HUES48 (cell line): Measurements from ENCODE around the gene SLX9.

ENCODE experiments used
- H3K27ac ChIP-seq: one replicate; pipeline ENCODE4 v1.7.0; 2013; ENCODE audit warnings: low read depth, low read length, inconsistent platforms
- H3K27me3 ChIP-seq: 2 replicates; pipeline ENCODE4 v1.6.1; 2013; ENCODE audit warnings: mild to moderate bottlenecking, low read length; ENCODE audit not compliant: control insufficient read depth, insufficient read depth
- H3K36me3 ChIP-seq: 2 replicates; pipeline ENCODE4 v1.6.1; 2013; ENCODE audit warnings: low read length; ENCODE audit not compliant: control insufficient read depth, insufficient read depth
- H3K4me1 ChIP-seq: 2 replicates; pipeline ENCODE4 v1.6.1; 2013; ENCODE audit warnings: mild to moderate bottlenecking, low read length; ENCODE audit not compliant: control insufficient read depth, insufficient read depth
- H3K4me3 ChIP-seq: 2 replicates; pipeline ENCODE4 v1.5.1; 2013; ENCODE audit warnings: mild to moderate bottlenecking, low read depth, low read length
- H3K9ac ChIP-seq: 2 replicates; pipeline ENCODE4 v1.6.1; 2013; ENCODE audit warnings: mild to moderate bottlenecking, low read depth, low read length, moderate library complexity
- H3K9me3 ChIP-seq: 2 replicates; pipeline ENCODE4 v1.6.1; 2013; ENCODE audit warnings: low read length; ENCODE audit not compliant: control insufficient read depth, insufficient read depth

Gene SLX9

DNA sequence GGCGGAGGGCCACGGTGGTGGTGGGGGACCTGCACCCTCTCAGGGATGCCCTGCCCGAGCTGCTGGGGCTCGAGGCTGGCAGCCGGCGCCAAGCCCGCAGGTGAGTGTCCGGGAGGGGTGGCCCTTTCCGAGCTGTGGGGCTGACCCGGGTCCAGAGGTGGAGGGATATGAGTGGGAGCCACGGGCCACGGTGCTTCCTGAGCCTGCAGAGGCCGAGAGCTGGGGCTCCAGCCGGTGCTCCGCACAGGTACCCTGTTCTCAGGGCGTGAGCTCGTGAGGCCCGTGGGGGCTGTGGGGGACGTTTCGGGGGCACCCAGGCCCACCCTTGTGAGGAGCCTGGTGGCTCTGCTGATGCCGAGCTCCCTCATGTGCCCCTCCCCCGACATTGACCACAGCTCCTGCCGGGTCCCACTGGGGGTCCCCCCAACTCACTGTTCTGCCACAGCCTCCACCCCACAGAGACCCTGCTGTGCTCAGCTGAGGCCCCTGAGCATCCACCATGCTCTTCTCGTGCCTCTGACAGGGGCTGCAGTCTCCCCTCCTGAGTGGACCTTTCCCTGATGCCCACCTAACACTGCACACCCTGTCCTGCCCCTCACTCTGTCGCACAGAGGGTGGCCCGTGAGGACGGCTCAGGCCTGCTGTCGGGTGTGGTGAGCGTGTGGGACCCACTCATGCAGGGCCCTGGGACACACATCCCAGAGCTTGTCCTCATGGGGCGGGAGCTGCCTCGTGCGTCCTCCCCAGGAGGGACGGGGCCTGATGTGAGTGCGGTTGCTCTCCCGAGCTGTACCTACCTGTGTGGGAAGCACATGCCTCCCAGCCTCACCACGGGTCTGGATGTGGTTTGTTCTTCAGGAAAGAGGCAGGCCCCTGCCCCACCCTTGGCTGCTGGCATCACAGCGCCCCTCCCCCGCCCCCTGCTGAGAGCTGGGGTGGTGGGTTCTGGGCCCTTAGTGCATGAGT, 27.5 kb downstream of the SLX9 start:
- no peaks in the 10 kb centered on the region; the same call in 1 of the 2 replicates for H3K4me1 ChIP-seq
- peaks cover 42% of the 10 kb centered on the region for H3K36me3 ChIP-seq
- no peak overlapping the region for H3K9ac ChIP-seq
- H3K9me3 ChIP-seq, result no peaks in the 10 kb centered on the region
- H3K27me3 ChIP-seq, result no peaks in the 10 kb centered on the region
- H3K4me3 ChIP-seq, result no peak overlapping the region
- no peak overlapping the region for H3K27ac ChIP-seq

DNA sequence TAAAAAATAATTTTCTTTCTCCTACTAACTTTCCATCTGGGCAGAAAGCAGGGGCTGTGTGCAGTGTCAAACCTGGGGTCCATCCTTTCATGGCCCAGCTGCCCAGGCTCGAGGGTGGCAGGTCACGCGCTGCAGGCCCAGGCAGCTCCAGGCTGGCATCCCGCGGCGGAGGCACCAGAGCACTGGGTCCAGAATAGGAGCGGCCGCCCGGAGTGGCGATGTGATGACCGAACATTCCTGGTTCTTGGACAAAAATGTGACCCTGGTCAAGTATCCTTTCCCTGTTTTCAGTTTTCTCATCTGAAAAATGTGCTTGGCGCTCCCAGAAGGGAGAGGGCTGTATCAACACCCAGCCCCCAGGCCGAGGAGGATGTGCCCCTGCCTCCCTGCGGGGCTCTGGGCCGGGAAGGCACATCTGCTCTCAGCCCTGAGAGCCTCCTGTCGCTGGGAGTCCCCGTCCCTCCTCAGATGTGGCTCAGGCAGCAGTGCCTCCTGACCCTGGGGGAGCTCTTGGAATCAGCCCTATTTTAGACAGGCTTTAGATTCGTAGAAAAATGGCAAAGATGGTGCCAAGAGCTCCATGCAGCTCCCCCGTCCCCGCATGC, 29.3 kb downstream of the SLX9 start:
- no peak overlapping the region for H3K27ac ChIP-seq
- no peak overlapping the region for H3K4me3 ChIP-seq
- no peaks in the 10 kb centered on the region for H3K27me3 ChIP-seq
- no peaks in the 10 kb centered on the region for H3K9me3 ChIP-seq
- peaks cover 43% of the 10 kb centered on the region for H3K36me3 ChIP-seq
- no peaks in the 10 kb centered on the region; the same call in 1 of the 2 replicates for H3K4me1 ChIP-seq
- H3K9ac ChIP-seq, result no peak overlapping the region

DNA sequence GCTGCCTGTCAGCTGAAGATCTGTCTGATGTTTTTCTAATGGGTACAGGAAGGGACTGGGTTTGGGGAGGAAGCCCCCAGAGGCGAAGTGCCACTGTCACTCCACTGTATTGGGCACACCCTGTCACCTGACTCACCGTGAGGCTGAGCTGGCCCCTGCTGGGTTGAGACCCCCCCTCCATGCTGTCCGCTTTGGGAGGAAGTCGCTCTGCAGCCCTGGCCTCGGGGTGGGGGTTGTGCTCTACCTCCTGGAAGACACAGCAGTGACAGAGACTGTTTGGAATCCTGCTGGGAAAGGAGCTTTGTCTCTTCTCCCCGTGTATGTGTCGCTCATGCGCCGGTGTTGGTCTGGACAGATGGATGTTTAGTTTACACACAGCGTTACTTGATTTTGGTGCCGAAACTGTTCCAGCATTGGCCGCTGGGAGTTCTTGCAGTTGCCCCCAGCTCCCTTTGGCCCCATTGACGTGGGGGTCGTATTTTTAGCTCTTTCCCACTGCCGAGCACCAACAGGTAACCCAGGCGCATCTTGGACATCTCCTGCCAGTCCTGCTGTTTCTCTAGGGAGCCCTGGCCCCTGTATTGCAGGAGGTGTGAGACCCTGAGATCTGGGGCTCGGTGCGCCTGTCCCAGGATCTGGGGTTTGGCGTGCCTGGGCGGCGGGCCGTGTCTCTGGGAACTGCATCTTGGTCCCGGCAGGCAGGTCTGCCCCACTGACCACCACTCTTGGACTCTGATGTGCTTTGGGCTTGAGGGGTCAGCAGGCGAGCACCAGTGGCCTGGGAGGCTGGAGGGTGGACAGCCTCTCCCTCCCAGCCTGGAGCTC, 30.3 kb downstream of the SLX9 start:
- H3K36me3 ChIP-seq, result peaks cover 53% of the 10 kb centered on the region
- H3K4me3 ChIP-seq, result no peak overlapping the region
- no peak overlapping the region for H3K9ac ChIP-seq
- H3K4me1 ChIP-seq, result no peaks in the 10 kb centered on the region; the same call in 1 of the 2 replicates
- H3K9me3 ChIP-seq, result no peaks in the 10 kb centered on the region
- peak overlapping the region; percentile 6 for H3K27ac ChIP-seq
- H3K27me3 ChIP-seq, result no peaks in the 10 kb centered on the region

DNA sequence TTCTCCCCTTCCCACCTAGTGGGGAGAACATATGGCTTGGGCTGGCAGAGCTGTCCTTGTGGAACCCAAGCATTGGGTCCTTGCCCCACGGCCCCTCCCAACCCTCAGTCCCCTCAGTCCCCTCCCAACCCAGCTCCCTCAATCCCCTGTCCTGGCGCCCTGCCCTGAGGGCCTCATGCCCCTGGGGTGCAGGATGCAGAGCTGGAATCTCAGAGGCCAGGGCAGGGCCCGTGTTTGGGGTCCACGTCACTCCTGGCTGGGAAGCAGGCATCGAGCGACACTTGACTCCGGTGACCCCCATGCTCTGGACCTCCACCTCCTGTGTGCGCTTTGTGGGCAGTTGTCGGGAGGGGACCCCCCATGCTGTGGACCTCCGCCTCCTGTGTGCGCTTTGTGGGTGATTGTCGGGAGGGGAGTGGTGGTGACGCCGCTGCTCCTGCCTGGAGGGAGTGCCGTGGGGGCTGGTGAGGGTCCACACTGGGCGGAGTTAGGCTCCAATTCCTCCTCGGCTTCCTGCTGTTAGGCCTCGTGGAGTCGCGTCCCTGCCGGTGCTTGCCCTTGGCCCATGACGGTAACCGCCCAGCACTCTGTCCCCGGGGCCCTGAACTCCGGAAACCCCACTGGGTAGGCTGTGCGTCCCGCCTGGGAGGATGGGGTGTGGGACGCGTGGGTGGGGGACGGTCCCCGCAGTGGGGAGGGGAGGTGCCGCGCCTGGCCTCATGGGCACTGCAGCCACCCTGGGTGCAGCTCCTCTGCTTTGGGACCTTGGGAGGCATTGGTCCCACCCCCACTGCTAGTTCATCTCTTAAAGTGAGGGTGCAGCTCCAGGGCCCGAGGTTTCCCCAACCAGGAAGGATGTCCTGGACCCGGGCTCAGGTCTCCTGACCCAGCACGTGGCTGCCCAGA, 31.2 kb downstream of the SLX9 start:
- no peak overlapping the region; the same call in 1 of the 2 replicates for H3K9ac ChIP-seq
- H3K36me3 ChIP-seq, result peaks cover 53% of the 10 kb centered on the region
- H3K9me3 ChIP-seq, result no peaks in the 10 kb centered on the region
- no peaks in the 10 kb centered on the region; the same call in 1 of the 2 replicates for H3K4me1 ChIP-seq
- H3K27me3 ChIP-seq, result no peaks in the 10 kb centered on the region
- H3K27ac ChIP-seq, result no peak overlapping the region
- H3K4me3 ChIP-seq, result no peak overlapping the region

- H3K27me3 ChIP-seq, result no peaks in the 10 kb centered on the region
- peak overlapping the region; percentile 20 for H3K27ac ChIP-seq
- no peaks in the 10 kb centered on the region; the same call in 1 of the 2 replicates for H3K4me1 ChIP-seq
- no peaks in the 10 kb centered on the region for H3K9me3 ChIP-seq
- peaks cover 51% of the 10 kb centered on the region for H3K36me3 ChIP-seq
- H3K4me3 ChIP-seq, result no peak overlapping the region
- no peak overlapping the region for H3K9ac ChIP-seq
Measured at GRCh38 chr21:44971672-44971995, 31.8 kb downstream of the SLX9 start.

DNA sequence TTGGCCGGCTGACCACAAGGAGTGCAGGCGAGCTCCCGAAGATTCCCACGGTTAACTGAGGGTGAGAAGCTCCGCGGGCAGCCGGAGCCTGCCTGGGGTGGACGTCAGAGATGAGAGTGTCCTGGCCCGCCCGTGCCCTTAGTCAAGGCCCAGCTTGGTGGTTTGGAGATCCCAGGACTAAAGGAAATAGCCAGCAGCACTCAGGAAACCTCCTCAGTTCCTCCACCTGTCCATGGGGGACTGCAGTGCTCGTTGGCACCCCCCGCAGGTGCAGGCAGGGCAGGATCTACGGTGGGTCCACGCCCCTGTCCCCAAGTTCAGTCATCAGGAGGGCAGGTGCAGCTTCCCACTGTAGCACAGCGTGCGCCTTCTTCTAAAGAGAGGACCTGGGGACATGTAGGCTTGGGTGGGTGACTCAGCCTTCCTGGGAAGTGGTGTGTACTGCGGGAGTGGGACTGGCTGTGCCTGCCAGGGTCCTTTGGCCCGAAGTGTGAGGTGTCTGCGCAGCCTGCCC, 32.5 kb downstream of the SLX9 start:
- H3K9me3 ChIP-seq, result no peaks in the 10 kb centered on the region
- H3K36me3 ChIP-seq, result peaks cover 52% of the 10 kb centered on the region
- no peaks in the 10 kb centered on the region; the same call in 1 of the 2 replicates for H3K4me1 ChIP-seq
- H3K4me3 ChIP-seq, result no peak overlapping the region
- H3K9ac ChIP-seq, result no peak overlapping the region
- H3K27me3 ChIP-seq, result no peaks in the 10 kb centered on the region
- peak overlapping the region; percentile 20 for H3K27ac ChIP-seq

GRCh38 chr21:44972821-44973220, 33.0 kb downstream of the SLX9 start:
- no peak overlapping the region for H3K9ac ChIP-seq

DNA sequence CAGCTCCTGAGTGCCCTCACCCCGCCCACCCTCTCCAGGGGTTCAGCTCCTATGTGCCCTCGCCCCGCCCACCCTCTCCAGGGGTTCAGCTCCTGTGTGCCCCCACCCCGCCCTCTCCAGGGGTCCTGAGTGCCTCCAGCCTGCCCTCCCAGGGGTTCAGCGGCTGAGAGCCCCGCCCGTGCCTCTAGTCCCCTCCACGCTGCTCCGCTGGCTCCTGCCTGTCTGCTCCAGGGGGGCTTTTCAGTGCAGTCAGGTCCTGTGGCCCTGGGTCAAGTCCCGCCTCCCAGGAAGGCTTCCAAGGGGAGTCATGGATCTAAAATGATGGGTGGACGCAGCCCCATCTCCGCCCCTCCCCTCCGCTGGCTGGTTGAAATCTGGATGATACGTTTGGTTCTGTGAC, 33.8 kb downstream of the SLX9 start:
- H3K27ac ChIP-seq, result no peak overlapping the region
- H3K9ac ChIP-seq, result no peak overlapping the region
- H3K4me1 ChIP-seq, result no peaks in the 10 kb centered on the region; the same call in 1 of the 2 replicates
- no peaks in the 10 kb centered on the region for H3K27me3 ChIP-seq
- H3K4me3 ChIP-seq, result no peak overlapping the region
- H3K36me3 ChIP-seq, result peaks cover 43% of the 10 kb centered on the region
- no peaks in the 10 kb centered on the region for H3K9me3 ChIP-seq

More at GRCh38 chr21:44972821-44973220, 33.0 kb downstream of the SLX9 start:
- no peak overlapping the region for H3K4me3 ChIP-seq
- H3K9me3 ChIP-seq, result no peaks in the 10 kb centered on the region
- H3K27ac ChIP-seq, result no peak overlapping the region
- no peaks in the 10 kb centered on the region for H3K27me3 ChIP-seq
- peaks cover 48% of the 10 kb centered on the region for H3K36me3 ChIP-seq
- no peaks in the 10 kb centered on the region; the same call in 1 of the 2 replicates for H3K4me1 ChIP-seq

- H3K36me3 ChIP-seq, result peaks cover 38% of the 10 kb centered on the region
- H3K4me1 ChIP-seq, result no peaks in the 10 kb centered on the region; the same call in 1 of the 2 replicates
Measured at GRCh38 chr21:44974676-44975075, 34.8 kb downstream of the SLX9 start.

More at GRCh38 chr21:44974676-44975075, 34.8 kb downstream of the SLX9 start:
- Histone ChIP-seq H3K9me3 (no peaks in the 10 kb centered on the region), H3K27me3 (no peaks in the 10 kb centered on the region), H3K4me3 (no peak overlapping the region), H3K9ac (no peak overlapping the region), H3K27ac (no peak overlapping the region)
